HG02798 (cell line): ENCODE measurements around the gene ZNF385D.
A peak's percentile ranks its signal among the peaks of the same experiment; 100 is the strongest.
"Not testable (repeated sequence)": the region's sequence is repeated elsewhere in the genome, so short reads cannot be mapped to it uniquely, and the experiment has no call there.

Experiments used
- ATAC-seq: cut with Tn5 transposase; IDR thresholded peaks from one replicate; pipeline ENCODE4 v1.9.1; 2021; ENCODE audit warnings: mild to moderate bottlenecking; ENCODE audit not compliant: unreplicated experiment, poor library complexity

The ZNF385D gene

DNA sequence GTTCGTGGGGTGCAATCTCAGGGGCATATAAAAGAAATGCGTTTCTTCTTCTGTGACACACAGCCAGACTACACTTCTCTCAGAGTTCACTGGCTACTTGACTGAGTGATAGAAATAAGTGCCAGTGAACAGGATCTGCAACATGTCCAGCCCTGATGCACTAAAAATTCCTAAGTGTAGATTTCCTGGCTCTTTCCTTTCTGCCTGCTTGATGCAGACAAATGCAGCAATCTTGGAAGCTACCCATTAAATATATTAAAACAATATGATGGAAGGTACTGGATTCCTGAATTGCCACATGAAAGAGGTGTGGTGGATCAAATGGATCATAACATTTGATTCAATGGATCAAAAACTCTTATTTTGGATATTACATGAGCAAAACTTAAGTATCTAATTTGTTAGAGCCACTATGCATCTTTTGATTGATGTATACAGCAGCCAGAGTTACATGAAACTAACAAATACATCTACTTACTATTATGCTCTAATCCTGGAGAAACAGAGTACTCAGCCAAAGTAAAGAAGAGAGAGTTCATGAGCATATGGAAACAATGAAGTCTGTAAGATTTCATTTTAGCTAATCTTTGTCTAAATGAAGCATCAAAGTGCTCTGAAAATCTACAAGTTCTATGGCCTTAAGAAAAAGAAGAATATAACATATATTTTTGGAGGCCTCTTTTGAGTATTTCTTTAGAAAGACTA lies 222.6 kb downstream of the ZNF385D start:
- no peak for ATAC-seq

DNA sequence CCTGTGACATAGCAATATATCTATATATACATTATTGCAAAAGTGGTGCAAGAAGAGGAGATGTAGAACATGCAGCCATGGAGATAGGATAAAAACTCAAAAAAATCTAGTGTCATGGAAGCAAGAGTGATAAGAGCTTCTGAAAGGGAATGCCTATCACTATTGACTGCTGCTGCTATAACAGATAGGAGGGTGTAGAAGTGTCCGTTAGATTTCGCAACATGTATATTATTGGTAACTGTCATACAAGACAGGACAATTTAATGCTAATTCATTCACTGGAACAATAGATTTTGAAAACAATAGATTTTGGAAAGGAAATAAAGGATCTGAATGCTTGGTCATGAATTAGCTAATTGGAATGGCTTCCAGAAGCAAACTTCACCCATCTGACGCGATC lies 224.5 kb downstream of the ZNF385D start:
- ATAC-seq, result no peak

DNA sequence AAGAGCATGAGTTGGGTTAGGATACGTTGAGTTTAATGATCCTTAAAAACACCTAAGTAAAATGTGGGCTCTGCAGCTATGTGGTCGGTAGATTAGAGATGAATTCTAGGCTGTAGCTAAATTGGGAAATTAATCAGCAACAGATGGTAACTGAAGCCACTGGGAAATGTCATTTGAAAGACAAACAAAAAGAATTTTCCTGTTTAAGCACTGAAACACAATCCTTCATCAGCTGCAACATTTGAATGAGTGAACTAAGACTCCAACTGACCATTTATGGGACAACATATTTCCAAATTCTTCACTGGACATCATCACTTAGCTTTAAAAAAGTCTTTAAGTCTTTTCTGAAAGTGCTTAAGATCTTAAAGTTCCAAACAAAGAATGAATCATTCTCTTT lies 226.9 kb downstream of the ZNF385D start:
- ATAC-seq, result no peak

DNA sequence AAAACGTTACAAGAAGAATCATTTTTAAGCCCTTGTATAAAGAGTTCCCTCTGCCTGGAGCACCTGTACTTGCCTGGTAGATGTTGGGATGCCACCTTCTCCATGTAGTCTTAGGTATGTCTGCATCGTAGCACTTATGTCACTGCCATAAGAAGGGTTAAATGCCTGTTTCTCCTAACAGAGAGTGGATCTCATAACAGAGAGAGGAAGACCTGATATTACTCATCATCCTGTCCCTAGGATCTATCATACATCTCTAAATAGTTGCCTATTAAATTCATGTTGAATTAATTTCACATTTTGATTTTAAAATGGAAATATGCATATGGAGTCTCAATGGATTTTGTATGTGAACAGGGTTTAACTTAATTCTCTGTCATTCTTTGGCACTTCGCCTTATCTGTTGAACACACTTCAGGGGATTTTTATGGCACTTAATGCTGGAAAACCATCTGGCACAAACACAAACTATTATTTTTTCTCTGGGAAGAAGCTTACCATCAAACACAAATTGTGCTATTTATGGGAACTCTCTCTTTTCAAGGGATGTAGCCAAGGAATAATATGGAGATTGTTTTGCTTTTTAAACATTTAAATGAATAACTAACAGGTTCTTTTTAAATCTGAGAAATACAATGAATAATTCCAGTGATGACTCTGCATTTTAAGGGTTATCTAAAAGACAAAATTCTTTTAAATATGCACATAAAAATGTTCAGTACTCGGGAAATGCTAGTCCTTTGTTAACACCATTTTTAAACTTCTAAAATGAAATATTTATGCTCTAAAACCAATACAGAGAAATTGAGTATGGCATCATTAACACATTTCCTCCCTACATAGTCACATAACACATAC lies 230.7 kb downstream of the ZNF385D start:
- ATAC-seq, result no peak

DNA sequence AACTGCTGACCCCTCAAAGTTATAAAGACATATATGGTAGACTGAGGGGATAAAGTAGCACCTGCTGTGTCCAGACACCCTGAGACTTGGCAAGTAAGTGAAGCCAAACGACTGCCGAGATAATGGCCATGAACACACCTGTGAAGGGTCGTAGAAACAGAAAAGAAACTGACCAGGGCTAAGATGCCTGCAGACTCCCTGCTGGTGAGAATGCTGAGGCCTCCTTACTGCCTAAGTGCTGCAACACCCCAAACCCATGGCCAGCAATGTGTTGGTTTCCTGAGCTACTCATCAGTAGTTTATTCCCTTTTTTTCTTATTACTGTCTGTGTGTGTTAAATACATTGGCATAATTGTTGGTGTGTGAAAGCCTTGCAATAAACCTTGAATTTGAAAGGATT lies 233.8 kb downstream of the ZNF385D start:
- ATAC-seq, result no peak

DNA sequence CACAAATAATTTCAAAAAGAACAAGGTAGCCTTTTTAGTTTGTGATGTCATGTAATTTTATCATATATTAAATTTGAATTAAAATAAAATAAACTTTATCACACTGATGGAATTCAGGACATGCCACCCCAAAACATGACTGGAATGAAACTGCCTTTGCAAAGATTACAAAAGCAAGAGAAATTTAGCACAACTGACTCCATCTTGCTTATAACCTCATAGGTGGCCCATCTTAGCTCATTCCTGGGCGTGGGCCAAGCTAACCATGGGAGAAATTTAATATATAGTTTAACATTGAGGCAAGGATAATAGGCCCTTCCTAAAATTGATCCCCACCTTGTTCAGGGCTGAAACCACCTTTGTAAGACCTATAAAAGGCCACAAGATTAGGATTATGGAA lies 235.6 kb downstream of the ZNF385D start:
- no peak for ATAC-seq

DNA sequence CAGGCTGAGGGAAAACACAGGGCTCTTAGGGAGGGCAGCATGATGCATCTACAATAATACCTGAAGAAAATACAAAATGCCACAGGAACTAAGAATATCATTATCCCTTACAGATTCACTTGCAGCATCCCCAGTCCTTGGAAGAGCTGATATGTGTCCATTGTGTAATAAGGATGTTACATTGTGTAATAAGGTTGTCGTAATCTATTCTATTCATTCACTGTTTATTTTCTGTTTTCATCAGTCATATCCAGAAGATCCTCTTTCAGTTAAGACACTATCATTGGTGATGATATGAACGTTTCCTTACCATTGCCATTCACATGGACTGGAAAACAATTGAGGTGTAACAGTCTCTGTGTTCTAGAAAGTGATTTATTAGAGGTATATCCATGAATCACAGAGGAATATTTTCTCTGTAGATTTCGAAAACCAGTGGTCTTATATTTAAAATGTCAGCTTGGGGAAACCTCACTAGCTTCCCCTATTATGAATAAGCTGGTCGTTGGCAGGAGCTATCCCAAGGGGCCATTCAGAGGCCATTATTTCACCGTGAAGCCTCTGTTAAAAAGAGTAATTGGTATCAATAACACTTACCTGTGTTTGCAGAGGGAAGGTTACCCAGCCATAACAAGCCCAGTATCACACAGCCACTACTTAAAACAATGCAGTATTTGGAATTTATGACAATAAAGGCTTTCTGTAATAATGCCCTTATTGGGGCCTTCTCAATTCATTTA lies 241.1 kb downstream of the ZNF385D start:
- no peak for ATAC-seq

DNA sequence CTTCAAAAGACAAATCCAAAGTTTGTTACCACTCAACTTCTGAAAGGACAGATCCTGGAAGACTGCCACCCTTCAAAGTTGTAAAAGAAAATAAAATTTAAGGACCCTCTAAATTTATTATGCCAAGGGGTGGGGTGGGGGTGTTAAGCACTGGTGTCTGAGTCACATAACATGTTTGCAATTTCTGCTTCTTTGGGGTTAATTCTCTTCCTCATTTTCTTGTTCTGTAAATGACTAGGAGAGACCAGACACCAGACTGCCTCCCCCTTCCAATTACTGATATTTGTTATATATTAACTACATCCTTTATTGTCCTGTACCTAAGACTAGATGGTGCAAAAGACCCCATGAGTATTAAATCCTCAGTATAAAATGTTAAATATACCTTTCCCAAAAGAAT lies 242.8 kb downstream of the ZNF385D start:
- ATAC-seq, result no peak

DNA sequence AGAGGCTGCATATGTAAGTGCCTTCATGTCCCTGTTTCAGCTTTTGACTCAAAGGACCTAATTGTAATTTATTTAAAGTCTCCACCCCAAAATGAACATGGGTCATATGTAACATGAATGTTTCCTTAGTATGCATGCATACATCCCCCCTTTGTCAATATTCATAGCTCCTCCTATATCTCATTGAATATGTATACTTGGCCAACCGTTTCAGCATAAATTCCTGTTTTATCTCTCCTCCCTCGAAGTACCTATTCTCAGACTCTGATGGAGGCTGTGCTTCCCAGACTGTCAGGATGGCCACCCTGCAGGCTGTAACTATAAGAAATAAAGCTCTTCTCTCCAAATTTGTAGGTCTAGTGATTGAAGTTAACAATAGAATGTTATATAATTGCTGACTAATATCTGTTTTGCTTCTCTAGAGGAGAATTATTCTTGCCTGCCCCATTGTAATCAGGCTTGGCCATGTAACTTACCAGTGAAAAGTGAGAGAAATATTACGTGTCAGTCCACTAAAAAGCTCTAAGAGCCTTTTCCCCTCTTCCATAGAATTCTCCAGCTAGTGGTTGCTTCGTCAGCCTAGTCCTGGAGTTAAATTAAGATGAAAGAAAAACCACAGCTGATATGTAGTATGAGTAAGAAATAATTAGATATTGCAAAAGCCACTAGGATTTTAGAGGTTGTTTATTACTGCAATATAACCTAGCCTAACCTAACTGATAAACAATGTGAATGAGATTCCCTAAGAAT lies 245.1 kb downstream of the ZNF385D start:
- no peak for ATAC-seq

DNA sequence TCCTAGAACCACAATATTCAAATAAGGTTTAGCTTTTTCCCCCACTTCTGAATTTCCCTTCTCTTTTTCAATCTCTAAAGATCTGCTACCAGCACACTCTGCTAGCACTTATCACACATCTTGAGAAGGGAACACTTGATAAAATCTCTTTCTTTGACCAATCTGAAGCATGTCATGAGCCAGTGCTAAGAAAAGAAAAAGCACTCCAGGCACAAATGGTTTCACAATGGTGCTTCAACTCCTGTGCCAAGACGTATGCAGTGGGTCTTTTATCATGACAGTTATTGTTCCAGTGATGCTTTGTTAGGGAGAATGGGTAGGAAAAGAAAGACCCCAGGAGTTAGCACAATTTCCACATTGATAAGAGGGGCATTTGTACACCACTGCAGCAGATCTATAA lies 248.4 kb downstream of the ZNF385D start:
- no peak for ATAC-seq

DNA sequence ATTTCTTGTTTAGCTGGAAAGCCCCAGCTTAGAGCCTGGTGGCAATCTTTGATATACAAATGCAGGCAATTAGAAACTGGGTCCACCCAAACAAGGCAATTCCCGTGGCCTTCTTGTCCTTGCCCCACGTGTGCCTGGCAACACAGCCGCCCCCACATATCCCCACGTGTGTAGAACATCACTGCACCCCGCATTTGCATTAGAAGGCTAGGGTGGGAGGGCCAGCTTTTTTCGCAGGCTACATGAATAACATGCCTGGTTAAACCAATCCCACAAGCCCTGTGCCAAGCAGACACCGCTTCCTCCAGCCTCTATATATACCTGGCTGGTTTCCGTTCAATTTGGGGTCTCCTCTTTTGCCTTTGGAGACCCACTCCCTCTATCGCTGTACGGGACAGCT lies 250.2 kb downstream of the ZNF385D start:
- no peak for ATAC-seq

DNA sequence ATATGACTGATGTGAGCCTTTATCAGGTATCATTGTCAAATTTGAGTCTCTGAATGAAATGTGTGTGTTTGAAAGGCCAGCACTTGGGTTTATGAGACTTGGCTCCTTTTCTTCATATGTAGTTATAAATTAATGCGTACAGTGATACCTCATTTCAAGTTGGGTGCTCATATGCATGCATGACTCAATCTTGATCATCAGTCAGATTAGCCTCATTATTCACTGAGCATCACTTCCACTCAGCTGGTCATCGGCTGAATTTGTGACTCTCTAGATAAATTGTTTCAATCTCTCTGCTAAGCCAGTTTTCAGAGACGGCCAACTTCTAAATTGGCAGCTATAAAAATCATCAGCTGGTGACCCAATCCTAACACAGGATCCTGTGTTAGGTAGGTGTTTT lies 260.3 kb downstream of the ZNF385D start:
- not testable (repeated sequence) for ATAC-seq

DNA sequence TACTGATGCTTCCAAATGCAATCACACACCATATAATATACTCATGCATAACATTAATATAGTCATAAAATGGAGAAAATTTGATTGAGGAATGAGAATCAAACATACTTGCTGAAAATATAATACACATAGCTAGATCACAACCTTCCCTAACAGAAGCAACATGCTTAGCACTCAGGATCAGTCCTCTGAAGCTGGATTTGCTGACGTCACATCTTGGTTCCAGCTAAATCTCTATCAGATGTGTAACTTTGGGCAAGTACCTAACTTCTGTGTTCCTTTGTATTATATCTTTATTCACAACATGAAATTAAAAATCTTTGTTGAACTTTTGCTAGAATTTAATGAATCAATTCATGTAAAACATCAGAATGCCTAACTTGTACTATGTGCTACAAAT lies 263.5 kb downstream of the ZNF385D start:
- ATAC-seq, result no peak

DNA sequence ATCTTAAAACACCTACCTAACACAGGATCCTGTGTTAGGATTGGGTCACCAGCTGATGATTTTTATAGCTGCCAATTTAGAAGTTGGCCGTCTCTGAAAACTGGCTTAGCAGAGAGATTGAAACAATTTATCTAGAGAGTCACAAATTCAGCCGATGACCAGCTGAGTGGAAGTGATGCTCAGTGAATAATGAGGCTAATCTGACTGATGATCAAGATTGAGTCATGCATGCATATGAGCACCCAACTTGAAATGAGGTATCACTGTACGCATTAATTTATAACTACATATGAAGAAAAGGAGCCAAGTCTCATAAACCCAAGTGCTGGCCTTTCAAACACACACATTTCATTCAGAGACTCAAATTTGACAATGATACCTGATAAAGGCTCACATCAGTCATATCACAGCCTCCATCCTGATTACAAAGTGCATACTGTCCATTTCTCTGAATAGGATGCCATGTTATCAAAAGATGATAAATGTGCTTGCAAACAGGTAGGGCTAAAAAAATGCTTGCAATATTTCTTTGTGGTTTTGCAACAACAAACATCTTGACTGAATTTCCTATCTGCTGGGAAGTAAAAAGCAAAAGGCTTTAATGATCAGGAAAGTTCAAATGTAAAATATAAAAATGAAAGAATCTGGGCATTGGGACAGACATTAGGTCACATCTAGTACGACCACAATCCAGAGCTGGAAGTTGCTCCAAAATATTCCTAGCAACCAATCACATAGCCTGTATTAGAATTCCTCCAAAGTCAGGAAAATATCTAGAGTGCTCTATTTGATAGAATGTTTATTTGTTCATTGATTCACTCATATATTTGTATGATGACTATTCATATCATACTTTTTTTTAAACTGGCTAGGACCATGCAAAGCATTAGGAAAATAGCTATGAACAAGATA lies 264.7 kb downstream of the ZNF385D start:
- ATAC-seq, result not testable (repeated sequence)

DNA sequence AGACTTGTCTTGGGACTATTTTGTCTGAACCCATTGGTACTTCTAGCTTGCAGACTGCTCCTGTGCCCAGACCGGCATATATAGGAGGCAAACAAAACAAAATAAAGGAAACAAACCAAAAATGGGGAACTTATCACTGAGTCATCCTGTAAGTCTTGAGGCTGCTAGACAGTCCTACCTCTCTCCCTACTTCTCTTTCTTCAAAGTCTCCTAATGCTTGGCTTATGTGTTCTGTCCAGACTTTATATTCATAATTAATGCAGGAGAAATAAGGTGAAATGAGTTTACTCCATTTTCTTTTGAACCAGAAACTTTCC lies 266.2 kb downstream of the ZNF385D start:
- no peak for ATAC-seq

DNA sequence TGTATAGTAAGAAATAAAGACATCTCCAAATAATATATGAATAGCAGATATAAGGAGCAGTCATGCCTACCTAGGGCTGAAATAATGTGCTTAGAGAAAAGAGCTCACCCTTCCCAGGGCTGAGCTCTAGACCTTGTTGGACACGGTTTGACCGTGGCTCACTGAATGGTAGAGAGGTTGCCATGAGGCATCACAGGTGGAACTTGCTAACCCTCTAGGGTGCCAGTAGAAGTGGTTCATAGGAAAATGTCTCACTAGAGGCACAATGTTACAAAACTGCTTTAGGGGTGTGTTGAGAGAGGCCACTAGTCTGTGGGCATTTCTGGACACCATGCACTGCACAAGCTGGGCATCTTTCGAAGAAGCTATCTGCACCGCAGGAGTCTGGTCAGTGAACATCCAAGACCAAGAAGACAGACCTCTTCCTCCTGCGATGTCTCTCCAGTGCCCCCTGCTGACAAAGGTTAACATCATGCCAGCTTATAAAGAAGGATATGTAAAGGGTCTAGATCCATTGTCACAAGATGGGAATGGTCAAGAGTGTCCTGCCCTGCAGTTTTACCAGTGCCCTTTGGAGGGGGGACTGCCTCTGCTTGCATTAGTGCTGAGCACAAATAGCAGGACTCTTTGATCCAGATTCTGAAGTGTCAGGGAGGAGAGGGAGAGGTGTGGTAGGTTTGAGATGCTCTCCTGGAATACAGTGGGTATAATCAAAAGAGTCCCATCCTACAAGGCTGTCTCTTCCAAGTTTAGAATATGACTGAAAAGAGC lies 266.8 kb downstream of the ZNF385D start:
- peak; percentile 77 for ATAC-seq

DNA sequence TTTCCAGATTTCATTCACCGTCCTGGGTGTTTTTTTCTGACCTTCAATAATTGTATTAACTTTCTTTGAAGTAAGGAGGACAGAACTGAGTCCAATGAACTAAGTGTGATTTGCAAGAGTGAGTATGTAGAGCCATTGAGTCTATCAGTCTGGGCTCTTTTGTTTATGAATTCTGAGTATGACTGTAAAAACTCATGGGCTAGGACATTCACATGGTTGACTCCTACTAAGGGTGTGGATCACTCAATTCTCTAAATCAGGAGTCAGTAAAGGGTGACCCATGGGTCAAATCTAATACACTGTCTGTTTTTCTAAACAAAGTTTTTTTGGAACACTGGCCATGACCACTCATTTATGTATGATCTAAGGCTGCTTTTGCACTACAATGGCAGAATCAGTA lies 269.0 kb downstream of the ZNF385D start:
- no peak for ATAC-seq

DNA sequence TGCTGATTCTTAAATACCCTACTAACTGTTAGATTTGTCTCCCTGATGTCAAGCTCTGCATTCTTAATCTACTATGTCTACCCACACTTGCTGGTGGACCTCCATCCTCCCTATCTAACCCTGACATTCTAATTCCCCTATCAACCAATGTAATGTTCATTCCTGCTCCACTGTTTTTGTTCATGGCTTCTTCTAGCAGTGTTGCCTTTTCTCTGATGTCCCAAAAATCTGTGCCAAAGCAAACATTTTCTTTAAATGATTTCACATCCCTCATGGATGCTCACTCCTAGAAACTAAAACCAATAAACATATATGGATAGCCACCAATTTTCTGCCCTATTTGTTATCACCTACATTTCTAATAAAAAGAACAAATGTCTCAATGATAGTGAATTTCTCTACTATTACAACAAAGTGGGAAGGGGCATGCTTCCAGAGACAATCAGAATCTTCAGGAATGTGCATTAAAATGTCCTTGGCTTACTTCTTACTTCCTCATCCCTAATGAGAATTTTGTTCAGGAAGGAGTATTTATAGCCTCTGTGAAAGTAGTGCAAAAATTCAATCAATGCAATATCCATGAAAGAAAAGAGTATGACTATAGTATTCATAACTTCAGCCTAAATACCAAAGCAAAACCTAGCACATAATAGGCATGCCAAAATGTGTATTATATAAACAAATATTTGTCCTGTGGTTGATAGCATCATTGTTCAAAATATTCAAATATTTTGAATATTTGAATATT lies 273.3 kb downstream of the ZNF385D start:
- no peak for ATAC-seq
